Activated CD4-positive, alpha-beta T cell treated with anti-CD3 and anti-CD28 coated beads for 48 hours (primary cell): ENCODE measurements around the gene CD2AP.
"Not testable (repeated sequence)": the region's sequence is repeated elsewhere in the genome, so short reads cannot be mapped to it uniquely, and the experiment has no call there.

Source experiments
- DNase-seq: peaks from one replicate; pipeline ENCODE4 v3.0.0-alpha.2; 2020

The CD2AP gene

GRCh38 chr6:47502920-47503319 lies 25.3 kb downstream of the CD2AP start:
- DNase-seq = no peak

GRCh38 chr6:47509937-47510336 lies 32.3 kb downstream of the CD2AP start:
- no peak for DNase-seq

- DNase-seq = no peak
Observed at GRCh38 chr6:47512872-47513271, 35.3 kb downstream of the CD2AP start.

GRCh38 chr6:47519279-47519678 lies 41.7 kb downstream of the CD2AP start:
- no peak for DNase-seq

GRCh38 chr6:47520282-47520681 lies 42.7 kb downstream of the CD2AP start:
- DNase-seq = no peak

GRCh38 chr6:47521961-47522360 lies 44.4 kb downstream of the CD2AP start:
- no peak for DNase-seq

- no peak for DNase-seq
Observed at GRCh38 chr6:47524136-47524845, 46.7 kb downstream of the CD2AP start.

GRCh38 chr6:47525330-47526057 lies 47.9 kb downstream of the CD2AP start:
- no peak for DNase-seq

GRCh38 chr6:47527274-47527673 lies 49.7 kb downstream of the CD2AP start:
- no peak for DNase-seq

- no peak for DNase-seq
Observed at GRCh38 chr6:47529734-47530133, 52.1 kb downstream of the CD2AP start.

- DNase-seq = no peak
Observed at GRCh38 chr6:47532981-47533585, 55.5 kb downstream of the CD2AP start.

- DNase-seq = no peak
Observed at GRCh38 chr6:47534063-47534462, 56.5 kb downstream of the CD2AP start.

- no peak for DNase-seq
Observed at GRCh38 chr6:47535316-47536225, 58.0 kb downstream of the CD2AP start.

GRCh38 chr6:47536816-47537401 lies 59.3 kb downstream of the CD2AP start:
- DNase-seq = no peak

GRCh38 chr6:47545223-47545622 lies 67.6 kb downstream of the CD2AP start:
- no peak for DNase-seq

- no peak for DNase-seq
Observed at GRCh38 chr6:47551670-47552069, 74.1 kb downstream of the CD2AP start.

GRCh38 chr6:47552319-47552718 lies 74.7 kb downstream of the CD2AP start:
- no peak for DNase-seq

- not testable (repeated sequence) for DNase-seq
Observed at GRCh38 chr6:47553243-47553642, 75.7 kb downstream of the CD2AP start.

GRCh38 chr6:47556459-47556858 lies 78.9 kb downstream of the CD2AP start:
- not testable (repeated sequence) for DNase-seq

GRCh38 chr6:47563162-47563561 lies 85.6 kb downstream of the CD2AP start:
- no peak for DNase-seq

GRCh38 chr6:47566602-47567001 lies 89.0 kb downstream of the CD2AP start:
- not testable (repeated sequence) for DNase-seq

GRCh38 chr6:47567586-47567985 lies 90.0 kb downstream of the CD2AP start:
- DNase-seq = no peak

GRCh38 chr6:47571488-47571887 lies 93.9 kb downstream of the CD2AP start:
- DNase-seq = no peak
